ENCODE data around the gene EPHB6. TPM values are rescaled to one million over a fixed set of nuclear protein-coding genes. Genes with fewer than 3 reads are reported as not detected.

The EPHB6 gene
- total RNA-seq, 4 donors from 2014 or later, result 15.2 to 40.4 (median 26.1) TPM

GRCh38 chr7:142914121-142914520 is 59.2 kb downstream of the EPHB6 start:
- no peak for DNase-seq
- H3K36me3 ChIP-seq, result no peaks in the 10 kb centered on the region
- 50 to 60% methylated on average over 1 of the region's 1 CpG for WGBS, 2 donors
- intact Hi-C loops (cut with DNase I), result no loop called here
- TF ChIP-seq CTCF (IDR thresholded peaks at IDR 0.05), result no peak
- no peak for TF ChIP-seq POLR2A (IDR thresholded peaks at IDR 0.05)
- no peaks in the 10 kb centered on the region for H3K9me3 ChIP-seq
- H3K27ac ChIP-seq, result peak overlapping the region in 1 of 4 donors; percentile 7
- H3K27me3 ChIP-seq, result peaks cover 0 to 18% (median 0%) of the 10 kb centered on the region in 4 donors
- H3K4me3 ChIP-seq, result no peak overlapping the region
- H3K4me1 ChIP-seq, result peaks cover 0 to 34% (median 0%) of the 10 kb centered on the region in 3 donors

- H3K36me3 ChIP-seq, result no peaks in the 10 kb centered on the region
- no peak overlapping the region for H3K27ac ChIP-seq
- H3K27me3 ChIP-seq, result peaks cover 0 to 18% (median 0%) of the 10 kb centered on the region in 4 donors
- WGBS, 2 donors, result 87 to 89% methylated on average over 5 to 8 of the region's 8 CpGs
- no peak overlapping the region for H3K4me3 ChIP-seq
- intact Hi-C loops (cut with DNase I), result no loop called here
- no peak for DNase-seq
- no peaks in the 10 kb centered on the region for H3K9me3 ChIP-seq
- TF ChIP-seq CTCF (IDR thresholded peaks at IDR 0.05), result no peak
- no peak for TF ChIP-seq POLR2A (IDR thresholded peaks at IDR 0.05)
- peaks cover 0 to 22% (median 0%) of the 10 kb centered on the region in 3 donors for H3K4me1 ChIP-seq
Measured at GRCh38 chr7:142915315-142915714, 60.4 kb downstream of the EPHB6 start.

- Histone ChIP-seq H3K27ac (no peak overlapping the region), H3K36me3 (no peaks in the 10 kb centered on the region), H3K9me3 (no peaks in the 10 kb centered on the region), H3K4me1 (peaks cover 0 to 18% (median 0%) of the 10 kb centered on the region in 3 donors), H3K4me3 (no peak overlapping the region), H3K27me3 (peaks cover 0 to 11% (median 0%) of the 10 kb centered on the region in 4 donors)
- no peak for DNase-seq
- WGBS, 2 donors, result 67 to 68% methylated on average over 2 of the region's 2 CpGs
- TF ChIP-seq CTCF (IDR thresholded peaks at IDR 0.05), result no peak
- no peak for TF ChIP-seq POLR2A (IDR thresholded peaks at IDR 0.05)
- intact Hi-C loops (cut with DNase I), result no loop called here
Measured at GRCh38 chr7:142916508-142916907, 61.6 kb downstream of the EPHB6 start.

- no peak overlapping the region for H3K27ac ChIP-seq
- intact Hi-C loops (cut with DNase I), result no loop called here
- H3K36me3 ChIP-seq, result no peaks in the 10 kb centered on the region
- no peak for TF ChIP-seq POLR2A (IDR thresholded peaks at IDR 0.05)
- TF ChIP-seq CTCF (IDR thresholded peaks at IDR 0.05), result no peak
- peaks cover 0 to 7% (median 0%) of the 10 kb centered on the region in 4 donors for H3K27me3 ChIP-seq
- H3K4me1 ChIP-seq, result peaks cover 0 to 18% (median 0%) of the 10 kb centered on the region in 3 donors
- H3K9me3 ChIP-seq, result no peaks in the 10 kb centered on the region
- WGBS, 2 donors, result 72 to 74% methylated on average over 3 of the region's 3 CpGs
- no peak overlapping the region for H3K4me3 ChIP-seq
- DNase-seq, result no peak
Measured at GRCh38 chr7:142917447-142917846, 62.6 kb downstream of the EPHB6 start.

DNA sequence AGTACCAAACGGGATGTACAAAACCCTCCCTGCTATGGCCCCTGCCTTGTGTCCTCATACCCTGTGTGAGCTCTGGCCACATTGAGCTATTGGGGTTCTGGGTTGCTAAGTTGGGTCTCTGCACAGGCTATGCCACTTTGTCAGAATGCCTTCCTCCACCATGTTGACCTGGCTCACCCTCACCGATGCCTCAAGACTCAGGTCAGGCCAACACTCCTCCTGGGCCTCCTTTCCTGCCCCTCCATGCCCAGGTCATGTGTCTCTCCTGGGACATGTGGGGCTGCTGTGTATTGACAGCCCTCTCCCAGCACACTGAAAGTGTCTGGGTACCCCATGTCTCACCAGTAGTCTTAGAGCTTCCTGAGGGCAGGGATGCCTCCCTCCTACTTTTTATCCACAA is 64.0 kb downstream of the EPHB6 start:
- Histone ChIP-seq H3K27me3 (peaks cover 0 to 5% (median 0%) of the 10 kb centered on the region in 4 donors), H3K9me3 (no peaks in the 10 kb centered on the region), H3K4me3 (no peak overlapping the region), H3K27ac (no peak overlapping the region), H3K4me1 (peaks cover 0 to 4% (median 0%) of the 10 kb centered on the region in 3 donors), H3K36me3 (no peaks in the 10 kb centered on the region)
- intact Hi-C loops (cut with DNase I), result no loop called here
- 75 to 76% methylated on average over 1 to 2 of the region's 2 CpGs for WGBS, 2 donors
- no peak for DNase-seq
- TF ChIP-seq POLR2A (IDR thresholded peaks at IDR 0.05) (no peak), CTCF (IDR thresholded peaks at IDR 0.05) (no peak)
